Right ventricle myocardium inferior (tissue), 1 donor: ENCODE results near the gene DBNDD1. TPM values are rescaled to one million over a fixed set of nuclear protein-coding genes. Genes with fewer than 3 reads are reported as not detected.

ENCODE experiments used
- total RNA-seq: library from RNA; stranded (reverse); fragmentation: NEBNext Ultra II Directional; extraction: Animal tissue kit (Norgen Biotek cat#: 25700); gene quantifications from one replicate; pipeline ENCODE4 v1.2.1, GENCODE V29; 2021
- donor health status: DM: no; HTN: yes; CAD: no; lungs with severe emphysema.

Gene DBNDD1
- total RNA-seq, 1 donor from 2014 or later: 6.7 TPM

Other genes with a start within 250 kb of the DBNDD1 start
- gene FANCA, start 202.8 kb downstream of the DBNDD1 start, total RNA-seq: 2.8 TPM
- gene SPIRE2, start 191.0 kb downstream of the DBNDD1 start, total RNA-seq: 0.54 TPM
- gene TCF25, start 145.9 kb downstream of the DBNDD1 start, total RNA-seq: 82.2 TPM
- 1.5 TPM for gene MC1R, start 100.6 kb downstream of the DBNDD1 start, total RNA-seq
- 2.8 TPM for gene TUBB3, start 96.1 kb downstream of the DBNDD1 start, total RNA-seq
- 40.5 TPM for gene DEF8, start 70.7 kb downstream of the DBNDD1 start, total RNA-seq
- not detected for gene PRDM7, start 57.9 kb upstream of the DBNDD1 start, total RNA-seq